Measurements from ENCODE around the gene BIRC3.

DNA sequence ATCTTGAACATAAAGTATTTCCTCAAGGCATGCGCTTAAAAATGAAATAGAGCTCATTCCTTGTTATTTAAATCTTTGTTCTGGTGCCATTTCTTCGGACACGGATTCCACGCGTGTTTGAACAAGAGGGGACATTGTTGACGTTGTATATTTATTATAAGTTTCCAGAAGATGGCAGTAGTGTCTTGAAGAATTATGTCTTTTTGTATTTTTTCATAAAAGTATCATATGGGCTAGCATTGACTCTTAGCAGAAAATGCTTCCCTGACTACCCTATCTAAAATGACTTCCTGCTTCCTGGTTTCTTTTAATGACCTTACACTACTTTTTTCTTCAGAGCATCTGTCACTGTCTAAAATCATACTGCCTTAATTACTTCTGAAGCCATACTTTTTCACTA, 50.1 kb downstream of the BIRC3 start:
- TF ChIP-seq EZH2 (IDR thresholded peaks at IDR 0.05; ENCODE audit: borderline replicate concordance, low read depth, low read length, poor library complexity, severe bottlenecking): no peak
- TF ChIP-seq, protein P1, sequence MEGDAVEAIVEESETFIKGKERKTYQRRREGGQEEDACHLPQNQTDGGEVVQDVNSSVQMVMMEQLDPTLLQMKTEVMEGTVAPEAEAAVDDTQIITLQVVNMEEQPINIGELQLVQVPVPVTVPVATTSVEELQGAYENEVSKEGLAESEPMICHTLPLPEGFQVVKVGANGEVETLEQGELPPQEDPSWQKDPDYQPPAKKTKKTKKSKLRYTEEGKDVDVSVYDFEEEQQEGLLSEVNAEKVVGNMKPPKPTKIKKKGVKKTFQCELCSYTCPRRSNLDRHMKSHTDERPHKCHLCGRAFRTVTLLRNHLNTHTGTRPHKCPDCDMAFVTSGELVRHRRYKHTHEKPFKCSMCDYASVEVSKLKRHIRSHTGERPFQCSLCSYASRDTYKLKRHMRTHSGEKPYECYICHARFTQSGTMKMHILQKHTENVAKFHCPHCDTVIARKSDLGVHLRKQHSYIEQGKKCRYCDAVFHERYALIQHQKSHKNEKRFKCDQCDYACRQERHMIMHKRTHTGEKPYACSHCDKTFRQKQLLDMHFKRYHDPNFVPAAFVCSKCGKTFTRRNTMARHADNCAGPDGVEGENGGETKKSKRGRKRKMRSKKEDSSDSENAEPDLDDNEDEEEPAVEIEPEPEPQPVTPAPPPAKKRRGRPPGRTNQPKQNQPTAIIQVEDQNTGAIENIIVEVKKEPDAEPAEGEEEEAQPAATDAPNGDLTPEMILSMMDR (conservative IDR thresholded peaks at IDR 0.05; ENCODE audit: low read depth, low read length): peak; percentile 44; the same call in 1 of the 2 replicates
